WERI-Rb-1 (cell line): ENCODE measurements around the gene AOC2.
"Not testable (repeated sequence)": the region's sequence is repeated elsewhere in the genome, so short reads cannot be mapped to it uniquely, and the experiment has no call there.

Source experiments
- DNase-seq: peaks from one replicate; pipeline ENCODE4 v3.0.0-alpha.2; 2020
- H3K27ac ChIP-seq: fragments of 250-450 bp; sonication (Bioruptor Pico); 2 replicates; pipeline ENCODE4 v1.5.1; 2020; ENCODE audit warnings: mild to moderate bottlenecking, moderate library complexity
- H3K27me3 ChIP-seq: fragments of 250-450 bp; sonication (Bioruptor Pico); 2 replicates; pipeline ENCODE4 v1.5.1; 2021; ENCODE audit warnings: mild to moderate bottlenecking, low read depth, moderate library complexity; ENCODE audit not compliant: insufficient read depth, severe bottlenecking
- H3K36me3 ChIP-seq: fragments of 250-450 bp; sonication (Bioruptor Pico); 2 replicates; pipeline ENCODE4 v1.5.1; 2020; ENCODE audit warnings: mild to moderate bottlenecking, moderate library complexity
- H3K4me3 ChIP-seq: 2 replicates; pipeline ENCODE4 v1.5.1; 2011; ENCODE audit warnings: low read depth, mild to moderate bottlenecking, control low read depth, low read length
- H3K9me3 ChIP-seq: fragments of 250-450 bp; sonication (Bioruptor Pico); 2 replicates; pipeline ENCODE4 v1.5.1; 2021; ENCODE audit warnings: mild to moderate bottlenecking, moderate library complexity; ENCODE audit not compliant: severe bottlenecking
- TF ChIP-seq, protein P1 (sequence below): IDR thresholded peaks from 2 replicates; pipeline ENCODE4 v1.5.1; 2011; ENCODE audit warnings: low read depth, mild to moderate bottlenecking, control low read depth, inconsistent platforms, low read length

Gene AOC2

DNA sequence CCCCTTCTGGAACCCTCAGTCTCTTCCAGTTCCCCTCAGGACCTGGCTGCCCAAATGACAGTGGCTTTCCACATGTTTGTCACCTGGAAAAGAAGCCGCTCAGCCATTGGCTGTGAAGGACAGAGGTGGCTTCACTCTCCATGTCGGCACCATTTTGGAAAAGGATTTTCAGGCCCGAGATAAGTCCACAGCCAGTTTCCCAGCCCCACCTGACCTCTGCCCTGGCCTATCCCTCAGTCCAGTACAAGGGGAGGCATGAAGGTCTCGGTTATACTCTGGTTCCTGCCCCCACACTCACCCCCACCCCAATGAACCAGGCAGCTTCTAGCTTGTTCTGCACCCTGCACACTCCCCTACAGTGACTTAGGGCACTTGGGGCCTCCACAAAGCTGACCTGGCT is 21.8 kb downstream of the AOC2 start:
- Histone ChIP-seq H3K27ac (no peak overlapping the region), H3K4me3 (no peak overlapping the region), H3K27me3 (no peaks in the 10 kb centered on the region), H3K9me3 (peaks cover 18% of the 10 kb centered on the region), H3K36me3 (no peaks in the 10 kb centered on the region)
- TF ChIP-seq, protein P1, sequence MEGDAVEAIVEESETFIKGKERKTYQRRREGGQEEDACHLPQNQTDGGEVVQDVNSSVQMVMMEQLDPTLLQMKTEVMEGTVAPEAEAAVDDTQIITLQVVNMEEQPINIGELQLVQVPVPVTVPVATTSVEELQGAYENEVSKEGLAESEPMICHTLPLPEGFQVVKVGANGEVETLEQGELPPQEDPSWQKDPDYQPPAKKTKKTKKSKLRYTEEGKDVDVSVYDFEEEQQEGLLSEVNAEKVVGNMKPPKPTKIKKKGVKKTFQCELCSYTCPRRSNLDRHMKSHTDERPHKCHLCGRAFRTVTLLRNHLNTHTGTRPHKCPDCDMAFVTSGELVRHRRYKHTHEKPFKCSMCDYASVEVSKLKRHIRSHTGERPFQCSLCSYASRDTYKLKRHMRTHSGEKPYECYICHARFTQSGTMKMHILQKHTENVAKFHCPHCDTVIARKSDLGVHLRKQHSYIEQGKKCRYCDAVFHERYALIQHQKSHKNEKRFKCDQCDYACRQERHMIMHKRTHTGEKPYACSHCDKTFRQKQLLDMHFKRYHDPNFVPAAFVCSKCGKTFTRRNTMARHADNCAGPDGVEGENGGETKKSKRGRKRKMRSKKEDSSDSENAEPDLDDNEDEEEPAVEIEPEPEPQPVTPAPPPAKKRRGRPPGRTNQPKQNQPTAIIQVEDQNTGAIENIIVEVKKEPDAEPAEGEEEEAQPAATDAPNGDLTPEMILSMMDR = no peak
- no peak for DNase-seq

DNA sequence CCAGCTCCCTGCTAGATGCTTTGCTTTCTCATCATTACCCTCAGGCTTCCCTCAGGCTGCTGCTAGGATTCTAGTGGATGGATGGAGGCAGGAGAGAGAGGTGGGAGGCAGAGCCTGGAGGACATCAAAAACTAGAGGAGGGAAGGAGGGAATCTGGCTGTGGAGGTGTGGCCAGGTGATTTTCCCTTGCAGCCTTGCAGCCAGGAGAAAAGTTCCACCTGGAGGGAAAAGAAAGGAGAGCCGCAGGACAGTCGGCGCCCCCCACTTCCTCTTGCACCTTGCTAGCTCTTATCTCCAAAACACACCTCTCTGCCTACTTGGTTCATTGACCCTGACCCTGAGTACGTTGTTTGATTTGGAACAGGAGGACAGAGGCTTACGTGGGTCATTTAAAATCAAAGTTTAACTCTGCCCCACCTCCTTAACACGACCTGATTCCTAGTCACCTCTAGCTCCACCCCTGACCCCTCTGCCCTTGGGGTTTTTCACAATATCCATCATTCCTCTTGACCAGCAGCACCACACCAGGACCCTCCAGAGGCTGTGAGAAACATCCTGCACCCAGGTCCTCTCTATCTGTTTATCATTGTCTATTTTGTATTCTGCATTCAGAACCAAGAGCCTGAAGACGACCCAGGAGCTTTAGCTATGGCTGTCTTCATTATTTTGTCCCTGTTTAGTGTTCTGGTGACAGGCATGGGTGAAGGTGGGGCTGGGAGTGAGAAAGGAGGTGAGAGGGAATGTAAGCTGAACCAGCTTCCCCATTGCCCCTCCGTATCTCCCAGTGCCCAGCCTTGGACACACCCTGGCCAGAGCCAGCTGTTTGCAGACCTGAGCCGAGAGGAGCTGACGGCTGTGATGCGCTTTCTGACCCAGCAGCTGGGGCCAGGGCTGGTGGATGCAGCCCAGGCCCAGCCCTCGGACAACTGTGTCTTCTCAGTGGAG is 22.5 kb downstream of the AOC2 start:
- Histone ChIP-seq H3K27me3 (no peaks in the 10 kb centered on the region), H3K27ac (no peak overlapping the region), H3K4me3 (no peak overlapping the region), H3K36me3 (no peaks in the 10 kb centered on the region), H3K9me3 (peaks cover 24% of the 10 kb centered on the region)
- TF ChIP-seq, protein P1 = no peak
- DNase-seq = no peak

DNA sequence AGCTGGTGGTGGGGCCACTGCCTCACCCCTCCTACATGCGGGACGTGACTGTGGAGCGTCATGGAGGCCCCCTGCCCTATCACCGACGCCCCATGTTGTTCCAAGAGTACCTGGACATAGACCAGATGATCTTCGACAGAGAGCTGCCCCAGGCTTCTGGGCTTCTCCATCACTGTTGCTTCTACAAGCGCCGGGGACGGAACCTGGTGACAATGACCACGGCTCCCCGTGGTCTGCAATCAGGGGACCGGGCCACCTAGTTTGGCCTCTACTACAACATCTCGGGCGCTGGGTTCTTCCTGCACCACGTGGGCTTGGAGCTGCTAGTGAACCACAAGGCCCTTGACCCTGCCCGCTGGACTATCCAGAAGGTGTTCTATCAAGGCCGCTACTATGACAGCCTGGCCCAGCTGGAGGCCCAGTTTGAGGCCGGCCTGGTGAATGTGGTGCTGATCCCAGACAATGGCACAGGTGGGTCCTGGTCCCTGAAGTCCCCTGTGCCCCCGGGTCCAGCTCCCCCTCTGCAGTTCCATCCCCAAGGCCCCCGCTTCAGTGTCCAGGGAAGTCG is 23.4 kb downstream of the AOC2 start:
- not testable (repeated sequence) for H3K27me3 ChIP-seq, DNase-seq, H3K4me3 ChIP-seq, H3K27ac ChIP-seq, H3K36me3 ChIP-seq
- peaks cover 24% of the 10 kb centered on the region for H3K9me3 ChIP-seq

DNA sequence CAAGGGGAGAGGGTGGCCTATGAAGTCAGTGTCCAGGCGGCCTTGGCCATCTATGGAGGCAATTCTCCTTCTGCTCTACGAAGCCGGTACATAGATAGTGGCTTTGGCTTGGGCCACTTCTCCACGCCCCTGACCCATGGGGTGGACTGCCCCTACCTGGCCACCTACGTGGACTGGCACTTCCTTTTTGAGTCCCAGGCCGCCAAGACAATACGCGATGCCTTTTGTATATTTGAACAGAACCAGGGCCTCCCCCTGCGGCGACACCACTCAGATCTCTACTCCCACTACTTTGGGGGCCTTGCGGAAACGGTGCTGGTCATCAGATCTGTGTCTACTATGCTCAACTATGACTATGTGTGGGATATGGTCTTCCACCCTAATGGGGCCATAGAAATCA is 24.0 kb downstream of the AOC2 start:
- DNase-seq = no peak
- H3K27ac ChIP-seq = no peak overlapping the region
- TF ChIP-seq, protein P1 = no peak
- no peak overlapping the region for H3K4me3 ChIP-seq
- no peaks in the 10 kb centered on the region for H3K27me3 ChIP-seq
- H3K36me3 ChIP-seq = no peaks in the 10 kb centered on the region
- peaks cover 24% of the 10 kb centered on the region for H3K9me3 ChIP-seq

DNA sequence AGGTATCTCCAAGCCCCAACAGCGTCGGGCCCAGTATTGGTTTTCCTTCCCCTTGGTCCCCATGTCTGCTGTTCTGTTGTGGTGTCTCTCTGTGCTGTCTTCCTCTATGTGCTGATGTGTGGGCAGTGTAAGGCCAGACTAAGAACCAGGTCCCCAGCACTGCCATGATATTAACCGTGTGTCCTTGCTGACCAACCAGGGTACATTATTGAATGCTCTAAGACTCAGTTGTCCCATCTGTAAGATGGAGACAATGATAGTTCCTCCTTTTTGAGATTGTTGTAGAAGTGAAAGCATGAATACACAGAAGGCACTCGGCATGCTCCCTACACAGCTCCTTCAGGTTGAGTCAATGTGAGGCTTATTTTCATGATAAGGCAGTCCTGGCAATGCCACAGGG is 27.3 kb downstream of the AOC2 start:
- TF ChIP-seq, protein P1 = no peak
- Histone ChIP-seq H3K36me3 (no peaks in the 10 kb centered on the region), H3K9me3 (peaks cover 24% of the 10 kb centered on the region), H3K27ac (no peak overlapping the region), H3K4me3 (no peak overlapping the region), H3K27me3 (no peaks in the 10 kb centered on the region)
- no peak for DNase-seq

DNA sequence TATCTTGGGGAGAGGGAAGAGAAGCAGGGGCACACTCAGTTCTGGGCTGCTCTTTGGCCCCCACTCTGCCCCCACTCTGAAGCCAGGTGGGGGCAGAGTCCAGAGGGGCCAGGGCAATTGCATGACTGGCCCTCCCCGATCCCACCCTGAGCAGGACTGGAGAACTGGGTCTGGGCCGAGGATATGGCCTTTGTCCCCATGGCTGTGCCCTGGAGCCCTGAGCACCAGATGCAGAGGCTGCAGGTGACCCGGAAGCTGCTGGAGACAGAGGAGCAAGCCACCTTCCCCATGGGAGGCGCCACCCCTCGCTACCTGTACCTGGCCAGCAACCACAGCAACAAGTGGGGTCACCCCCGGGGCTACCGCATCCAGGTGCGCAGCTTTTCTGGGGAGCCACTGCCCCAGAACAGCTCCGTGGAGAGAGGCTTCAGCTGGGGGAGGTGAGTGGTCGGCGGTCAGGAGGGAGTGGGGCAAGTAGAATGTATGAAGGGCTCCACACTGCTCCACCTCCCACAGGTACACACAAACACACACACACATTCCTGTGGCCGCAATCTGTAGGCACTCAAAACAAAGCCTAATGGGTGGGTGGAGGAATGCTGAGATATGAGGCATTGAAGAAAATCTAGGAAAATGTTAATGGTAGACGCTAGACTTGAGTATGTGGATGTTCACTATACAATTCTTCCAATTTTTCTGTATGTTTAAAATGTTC is 28.0 kb downstream of the AOC2 start:
- TF ChIP-seq, protein P1 = no peak
- DNase-seq = no peak
- H3K27me3 ChIP-seq = no peaks in the 10 kb centered on the region
- H3K27ac ChIP-seq = no peak overlapping the region
- H3K9me3 ChIP-seq = peaks cover 27% of the 10 kb centered on the region
- H3K4me3 ChIP-seq = no peak overlapping the region
- no peaks in the 10 kb centered on the region for H3K36me3 ChIP-seq
